Stimulated activated CD4-positive, alpha-beta T cell treated with anti-CD3 and anti-CD28 coated beads, Interleukin-15, amount 100 ng/mL, for 48 hours (primary cell): ENCODE results near the gene FOXP3.

ENCODE experiments used
- DNase-seq, 2 donors: peaks; one replicate each; pipeline ENCODE4 v3.0.0-alpha.2; 2020; ENCODE audit warnings: low read depth in 2 of 2

Gene FOXP3

GRCh38 chrX:49214996-49215526 lies 49.4 kb downstream of the FOXP3 start:
- DNase-seq, result no peak

GRCh38 chrX:49214416-49214815 lies 50.1 kb downstream of the FOXP3 start:
- no peak for DNase-seq

GRCh38 chrX:49212861-49213260 lies 51.6 kb downstream of the FOXP3 start:
- DNase-seq, result no peak

GRCh38 chrX:49212209-49212608 lies 52.3 kb downstream of the FOXP3 start:
- no peak for DNase-seq

- no peak for DNase-seq
Measured at GRCh38 chrX:49211074-49211473, 53.4 kb downstream of the FOXP3 start.

GRCh38 chrX:49210406-49210805 lies 54.1 kb downstream of the FOXP3 start:
- DNase-seq, result no peak

GRCh38 chrX:49209434-49210251 lies 54.9 kb downstream of the FOXP3 start:
- DNase-seq, result no peak

GRCh38 chrX:49208399-49208798 lies 56.1 kb downstream of the FOXP3 start:
- DNase-seq, result no peak

GRCh38 chrX:49206543-49206942 lies 58.0 kb downstream of the FOXP3 start:
- DNase-seq, result no peak

- no peak for DNase-seq
Measured at GRCh38 chrX:49205443-49205842, 59.1 kb downstream of the FOXP3 start.

GRCh38 chrX:49204709-49205108 lies 59.8 kb downstream of the FOXP3 start:
- DNase-seq, result no peak

GRCh38 chrX:49204017-49204416 lies 60.5 kb downstream of the FOXP3 start:
- DNase-seq, result no peak

GRCh38 chrX:49203536-49203935 lies 61.0 kb downstream of the FOXP3 start:
- no peak for DNase-seq

- DNase-seq, result no peak
Measured at GRCh38 chrX:49202022-49202421, 62.5 kb downstream of the FOXP3 start.
